T-cell (primary cell): Measurements from ENCODE around the gene KCNN2. TPM values are rescaled to one million over a fixed set of nuclear protein-coding genes. Genes with fewer than 3 reads are reported as not detected.

Experiments
- ATAC-seq, 4 experiments: fragments of 200-7000 bp in 3 of 4; fragments of 150-1000 bp in 1 of 4; cut with Tn5 transposase; replicated peaks in 1 of 4; 1 replicate in 3 of 4; 2 replicates in 1 of 4; pipeline ENCODE4 v1.10.0; 2021; ENCODE audit warnings: moderate library complexity in 3 of 4, mild to moderate bottlenecking in 2 of 4, moderate number of reproducible peaks in 1 of 4
- CTCF ChIA-PET, 2 donors: fragments of 300-600 bp; sonication (Branson Sonifier 250); formaldehyde crosslinking; loops; one replicate each; lab custom pipeline; 2022; ENCODE audit warnings: antibody characterized with exemption in 2 of 2; lab: Charles Lee
- POLR2A ChIA-PET, 2 donors: fragments of 300-600 bp; sonication (Branson Sonifier 250); formaldehyde crosslinking; loops; one replicate each; lab custom pipeline; 2022; ENCODE audit warnings: antibody characterized with exemption in 2 of 2; lab: Charles Lee
- DNase-seq, 35 experiments: peaks; one replicate each; pipeline versions ENCODE4 v3.0.0 to v3.0.0-alpha.2; 2013 to 2023
- H3K27ac ChIP-seq: one replicate; pipeline ENCODE4 v1.5.1; 2013; ENCODE audit warnings: low read length
- H3K27me3 ChIP-seq, 2 experiments: replicated peaks in 1 of 2; 1 replicate in 1 of 2; 2 replicates in 1 of 2; pipeline versions ENCODE4 v1.6.1 to v1.7.0; 2013; ENCODE audit warnings: low read length in 1 of 2, mixed read lengths in 1 of 2; ENCODE audit not compliant: control insufficient read depth in 2 of 2, insufficient read depth in 2 of 2; ENCODE audit errors: extremely low read depth in 1 of 2
- H3K36me3 ChIP-seq, 2 donors: 1 replicate in 1 of 2; 2 replicates in 1 of 2; pipeline versions ENCODE4 v1.6.1 to v1.7.0; 2013; ENCODE audit warnings: low read length in 1 of 2; ENCODE audit not compliant: control insufficient read depth in 2 of 2, insufficient read depth in 1 of 2; ENCODE audit errors: extremely low read depth in 1 of 2
- H3K4me1 ChIP-seq, 2 experiments: 1 replicate in 1 of 2; 2 replicates in 1 of 2; pipeline versions ENCODE4 v1.6.1 to v1.7.0; 2013; ENCODE audit warnings: low read length in 2 of 2, mixed read lengths in 1 of 2; ENCODE audit not compliant: insufficient read depth in 2 of 2, control insufficient read depth in 1 of 2; ENCODE audit errors: extremely low read depth in 1 of 2
- H3K4me3 ChIP-seq, 2 donors: 1 replicate in 1 of 2; 2 replicates in 1 of 2; pipeline versions ENCODE4 v1.5.1 to v1.7.0; 2013; ENCODE audit warnings: mild to moderate bottlenecking in 2 of 2, low read length in 1 of 2, moderate library complexity in 1 of 2; ENCODE audit not compliant: control insufficient read depth in 1 of 2; ENCODE audit errors: extremely low read depth in 1 of 2
- H3K9me3 ChIP-seq: 2 replicates; pipeline ENCODE4 v1.7.0; 2013
- H3K27ac Mint-ChIP-seq, 2 donors: one replicate each; pipeline ENCODE4 v1.8.0; 2020 to 2021; ENCODE audit warnings: mild to moderate bottlenecking in 2 of 2, mixed read lengths in 2 of 2
- H3K27me3 Mint-ChIP-seq, 2 donors: one replicate each; pipeline ENCODE4 v1.8.0; 2021 to 2022; ENCODE audit warnings: mixed read lengths in 2 of 2
- H3K36me3 Mint-ChIP-seq: one replicate; pipeline ENCODE4 v1.8.0; 2021; ENCODE audit warnings: mixed read lengths
- H3K4me1 Mint-ChIP-seq, 3 donors: one replicate each; pipeline ENCODE4 v1.8.0; 2020 to 2022; ENCODE audit warnings: mixed read lengths in 3 of 3, mild to moderate bottlenecking in 1 of 3
- H3K4me3 Mint-ChIP-seq, 3 donors: one replicate each; pipeline ENCODE4 v1.8.0; 2020 to 2022; ENCODE audit warnings: mild to moderate bottlenecking in 3 of 3, mixed read lengths in 3 of 3, moderate library complexity in 3 of 3
- H3K9me3 Mint-ChIP-seq, 3 donors: one replicate each; pipeline ENCODE4 v1.8.0; 2020 to 2022; ENCODE audit warnings: mixed read lengths in 3 of 3
- whole genome bisulfite sequencing: methylation state at CpG from one replicate; pipeline ENCODE4 v1.1.5; 2013; ENCODE audit warnings: missing lambda C conversion rate; ENCODE audit not compliant: insufficient coverage; 5-methylcytosine and 5-hydroxymethylcytosine counted together
- total RNA-seq, 35 experiments: library from RNA in 6 of 35; stranded (reverse) in 6 of 35; fragments of 120-200 nt in 1 of 35; gene quantifications; one replicate each; pipeline versions ENCODE4 v1.2.1 to v1.2.4 and lab custom pipeline; 2013 to 2026

Gene KCNN2
- total RNA-seq = not detected
- total RNA-seq (2013) = 0.17 TPM
- 0 to 0.15 (median 0) reads per million in 29 experiments for total RNA-seq (lab: John Stamatoyannopoulos, UW)

DNA sequence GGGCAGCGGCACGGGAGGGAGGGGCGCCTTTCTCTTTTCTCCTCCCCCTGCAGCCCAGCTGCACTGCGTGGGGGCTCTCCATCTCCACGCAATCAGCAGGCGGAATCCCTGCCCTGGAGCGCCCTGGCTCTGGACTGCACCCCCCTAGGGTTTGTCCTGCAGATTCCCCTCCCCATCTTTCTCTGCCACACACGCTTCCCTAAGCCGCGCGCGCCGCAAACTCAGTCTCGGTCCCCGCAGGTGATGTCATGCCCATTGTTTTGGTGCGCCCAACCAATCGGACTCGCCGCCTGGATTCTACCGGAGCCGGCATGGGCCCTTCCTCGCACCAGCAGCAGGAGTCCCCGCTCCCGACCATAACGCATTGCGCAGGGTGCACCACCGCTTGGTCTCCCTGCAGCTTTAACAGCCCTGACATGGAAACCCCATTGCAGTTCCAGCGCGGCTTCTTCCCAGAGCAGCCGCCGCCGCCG, at the start of gene KCNN2:
TSS of gene KCNN2 (plus strand) at position 347 of the 473 bp plus-strand sequence. CDS start at position 417, 70 bp downstream.
- Mint-ChIP-seq H3K4me1 (peaks cover 0 to 7% (median 5%) of the 10 kb centered on the region in 3 donors), H3K36me3 (no peaks in the 10 kb centered on the region), H3K27me3 (peaks cover 23 to 40% of the 10 kb centered on the region in 2 donors), H3K27ac (no peak within 1 kb of the TSS), H3K4me3 (peak within 1 kb of the TSS in 1 of 3 donors; percentile 50), H3K9me3 (peaks cover 0 to under 1% (median 0%) of the 10 kb centered on the region in 3 donors)
- no peak for ATAC-seq
- Histone ChIP-seq H3K36me3 (no peaks in the 10 kb centered on the region), H3K4me1 (peaks cover 0 to 2% of the 10 kb centered on the region in 2 experiments), H3K9me3 (no peaks in the 10 kb centered on the region), H3K27me3 (peaks cover 16 to 30% of the 10 kb centered on the region in 2 experiments), H3K4me3 (no peak within 1 kb of the TSS), H3K27ac (no peak within 1 kb of the TSS)
- no peak for DNase-seq
- WGBS = 8% methylated on average over 33 of the region's 33 CpGs
- ChIA-PET POLR2A (no interaction called here), CTCF (no interaction called here)

DNA sequence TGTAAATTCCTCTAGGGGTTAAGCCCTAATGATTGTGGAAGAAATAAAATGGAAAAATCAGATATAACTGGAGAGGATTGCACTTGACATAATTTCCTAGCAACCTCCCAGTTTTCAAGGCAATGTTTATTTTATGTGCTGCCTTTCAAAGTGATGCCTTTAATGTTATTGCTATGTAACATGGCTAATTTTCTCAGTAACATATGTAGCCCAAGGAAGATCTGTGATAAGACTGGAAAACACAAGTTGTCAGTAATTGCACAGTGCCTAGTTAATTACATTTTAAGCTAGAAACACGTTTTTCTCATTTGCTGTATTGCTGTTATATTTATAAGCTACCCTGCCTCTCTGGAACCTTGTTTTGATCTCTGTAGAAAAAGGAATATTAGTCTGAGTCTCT, 49.2 kb upstream of the KCNN2 start:
- ATAC-seq (no peak), DNase-seq (no peak)
- H3K36me3 ChIP-seq = no peaks in the 10 kb centered on the region
- Mint-ChIP-seq H3K36me3 (no peaks in the 10 kb centered on the region), H3K4me1 (no peaks in the 10 kb centered on the region), H3K9me3 (peaks cover 0 to 4% (median 0%) of the 10 kb centered on the region in 3 donors), H3K27me3 (no peaks in the 10 kb centered on the region), H3K27ac (no peak overlapping the region), H3K4me3 (no peak overlapping the region)
- no peak overlapping the region for H3K4me3 ChIP-seq
- WGBS = no CpG with 5 or more reads among the region's 1 CpG
- no peaks in the 10 kb centered on the region for H3K27me3 ChIP-seq
- POLR2A ChIA-PET = no interaction called here
- no peaks in the 10 kb centered on the region for H3K4me1 ChIP-seq
- CTCF ChIA-PET = no interaction called here
- no peaks in the 10 kb centered on the region for H3K9me3 ChIP-seq
- no peak overlapping the region for H3K27ac ChIP-seq

GRCh38 chr5:114314061-114314460, 47.8 kb upstream of the KCNN2 start:
- no peaks in the 10 kb centered on the region for H3K27me3 Mint-ChIP-seq
- H3K27ac Mint-ChIP-seq = no peak overlapping the region
- ChIA-PET POLR2A (no interaction called here), CTCF (interaction anchor here in 1 of 2 donors (0.5 kb wide), 1 partner anchor 1590 kb away, joined by 3 read pairs; no protein-coding TSS in a partner anchor)
- WGBS = no CpG with 5 or more reads among the region's 2 CpGs
- peaks cover 0 to 4% (median 0%) of the 10 kb centered on the region in 3 donors for H3K9me3 Mint-ChIP-seq
- Histone ChIP-seq H3K27me3 (no peaks in the 10 kb centered on the region), H3K27ac (no peak overlapping the region), H3K4me3 (no peak overlapping the region), H3K36me3 (no peaks in the 10 kb centered on the region), H3K9me3 (no peaks in the 10 kb centered on the region), H3K4me1 (no peaks in the 10 kb centered on the region)
- ATAC-seq = no peak
- no peaks in the 10 kb centered on the region for H3K36me3 Mint-ChIP-seq
- DNase-seq = no peak
- no peak overlapping the region for H3K4me3 Mint-ChIP-seq
- no peaks in the 10 kb centered on the region for H3K4me1 Mint-ChIP-seq

GRCh38 chr5:114316167-114316566, 45.7 kb upstream of the KCNN2 start:
- Histone ChIP-seq H3K36me3 (no peaks in the 10 kb centered on the region), H3K4me1 (no peaks in the 10 kb centered on the region), H3K9me3 (no peaks in the 10 kb centered on the region), H3K27ac (no peak overlapping the region), H3K4me3 (no peak overlapping the region), H3K27me3 (no peaks in the 10 kb centered on the region)
- no peak for ATAC-seq
- H3K27ac Mint-ChIP-seq = no peak overlapping the region
- H3K36me3 Mint-ChIP-seq = no peaks in the 10 kb centered on the region
- POLR2A ChIA-PET = no interaction called here
- WGBS = no CpG with 5 or more reads among the region's 4 CpGs
- no peak for DNase-seq
- peaks cover 0 to 4% (median 0%) of the 10 kb centered on the region in 3 donors for H3K9me3 Mint-ChIP-seq
- CTCF ChIA-PET = no interaction called here
- H3K4me1 Mint-ChIP-seq = no peaks in the 10 kb centered on the region
- no peaks in the 10 kb centered on the region for H3K27me3 Mint-ChIP-seq
- H3K4me3 Mint-ChIP-seq = no peak overlapping the region

DNA sequence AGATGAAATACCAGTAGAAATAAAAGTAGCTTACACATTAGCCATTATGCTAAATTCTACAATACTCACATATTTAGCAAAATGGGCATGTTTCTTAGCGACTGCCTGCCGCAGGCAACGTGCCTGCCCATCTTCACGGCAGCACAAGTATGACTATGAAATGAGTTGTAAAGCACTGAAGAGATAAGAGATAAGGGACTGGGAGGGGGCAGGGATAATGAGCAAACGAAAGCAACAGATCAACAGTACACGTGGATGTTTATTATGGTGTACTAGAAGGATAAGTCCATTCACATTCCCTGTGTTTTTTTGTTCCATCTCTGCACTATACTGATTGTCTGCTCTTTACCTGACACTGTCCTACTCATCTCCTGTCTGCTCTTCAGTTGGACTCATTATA, 44.1 kb upstream of the KCNN2 start:
- WGBS = no CpG with 5 or more reads among the region's 6 CpGs
- ChIA-PET POLR2A (no interaction called here), CTCF (no interaction called here)
- ATAC-seq (no peak), DNase-seq (no peak)
- H3K9me3 Mint-ChIP-seq = peaks cover 0 to 4% (median 0%) of the 10 kb centered on the region in 3 donors
- no peaks in the 10 kb centered on the region for H3K4me1 Mint-ChIP-seq
- H3K36me3 ChIP-seq = no peaks in the 10 kb centered on the region
- no peaks in the 10 kb centered on the region for H3K27me3 Mint-ChIP-seq
- H3K4me3 Mint-ChIP-seq = no peak overlapping the region
- no peaks in the 10 kb centered on the region for H3K36me3 Mint-ChIP-seq
- H3K4me3 ChIP-seq = no peak overlapping the region
- H3K9me3 ChIP-seq = no peaks in the 10 kb centered on the region
- no peaks in the 10 kb centered on the region for H3K4me1 ChIP-seq
- H3K27me3 ChIP-seq = no peaks in the 10 kb centered on the region
- no peak overlapping the region for H3K27ac Mint-ChIP-seq
- H3K27ac ChIP-seq = no peak overlapping the region

DNA sequence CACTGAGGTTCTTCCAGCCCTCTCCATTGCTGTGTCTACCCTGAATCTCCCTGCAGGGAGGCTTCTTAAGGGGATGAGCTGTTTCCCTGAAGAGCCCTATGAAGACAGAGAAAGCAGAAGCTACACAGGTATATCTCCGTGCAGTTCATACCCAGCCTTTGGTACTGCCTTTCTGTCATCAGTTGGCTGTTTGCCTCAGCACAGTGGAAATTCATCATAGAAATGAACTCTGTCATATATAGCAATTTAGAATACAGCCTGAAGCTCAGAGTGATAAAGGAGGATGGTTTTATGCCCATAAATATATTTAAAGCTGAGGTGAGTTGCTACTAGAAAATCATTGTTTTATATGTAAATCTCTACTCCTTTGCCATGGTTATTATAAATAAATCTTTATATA, 42.6 kb upstream of the KCNN2 start:
- H3K27me3 ChIP-seq = no peaks in the 10 kb centered on the region
- CTCF ChIA-PET = no interaction called here

More for the DNA sequence above, 42.6 kb upstream of the KCNN2 start:
- Mint-ChIP-seq H3K27me3 (no peaks in the 10 kb centered on the region), H3K4me1 (no peaks in the 10 kb centered on the region), H3K4me3 (no peak overlapping the region), H3K36me3 (no peaks in the 10 kb centered on the region), H3K27ac (no peak overlapping the region), H3K9me3 (no peaks in the 10 kb centered on the region)
- no peak overlapping the region for H3K27ac ChIP-seq
- no peaks in the 10 kb centered on the region for H3K36me3 ChIP-seq
- ATAC-seq (no peak), DNase-seq (no peak)
- POLR2A ChIA-PET = no interaction called here
- 60% methylated on average over 1 of the region's 1 CpG for WGBS
- no peaks in the 10 kb centered on the region for H3K4me1 ChIP-seq
- no peaks in the 10 kb centered on the region for H3K9me3 ChIP-seq
- no peak overlapping the region for H3K4me3 ChIP-seq
